Right lobe of liver (tissue), 4 donors: ENCODE measurements around the gene RBM18.

Source experiments
- CTCF ChIP-seq, 4 donors: fragments of 200-600 bp in 3 of 4; fragments of 450-650 bp in 1 of 4; IDR thresholded peaks; one replicate each; pipeline versions ENCODE4 v1.5.1 to v1.8.0; 2016 to 2022; ENCODE audit warnings: antibody characterized with exemption in 4 of 4, mild to moderate bottlenecking in 2 of 4
- POLR2A ChIP-seq: fragments of 450-650 bp; IDR thresholded peaks from one replicate; pipeline ENCODE4 v1.6.1; 2017; ENCODE audit warnings: antibody characterized with exemption, mild to moderate bottlenecking
- donor health status: DM: no; HTN: no; CAD: no.
- donor health status: DM: no; HTN: no; CAD: no.
- donor health status: DM: no; HTN: yes; CAD: no.

DNA sequence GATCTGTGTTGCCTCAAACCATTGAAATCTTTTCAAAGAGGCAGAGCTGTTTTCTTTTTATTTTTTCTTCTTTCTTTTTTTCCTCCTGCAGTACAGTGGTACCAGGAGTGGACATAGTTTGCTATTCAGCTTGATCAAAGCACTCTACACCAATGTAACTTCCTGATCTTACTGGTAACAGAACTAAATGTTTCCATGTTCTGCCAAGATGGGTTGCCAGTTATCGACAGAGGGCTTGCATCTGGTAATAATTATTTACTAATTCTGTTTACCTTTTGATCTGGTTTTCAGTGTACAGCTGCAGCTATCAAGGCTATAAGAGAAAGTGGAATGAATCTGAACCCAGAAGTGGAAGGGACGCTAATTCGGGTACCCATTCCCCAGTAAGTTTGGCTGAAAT, 26.8 kb upstream of the RBM18 start:
- TF ChIP-seq CTCF (IDR thresholded peaks at IDR 0.05) (no peak), POLR2A (no peak)
